Mesothelial cell of epicardium (in vitro differentiated cells): ENCODE measurements around the gene URGCP. TPM values are rescaled to one million over a fixed set of nuclear protein-coding genes. Genes with fewer than 3 reads are reported as not detected.

Experiments
- DNase-seq, 2 experiments: peaks; one replicate each; pipeline ENCODE4 v3.0.0; 2021; ENCODE audit warnings: low spot score in 2 of 2; ENCODE audit not compliant: unreplicated experiment in 2 of 2
- H3K27ac Mint-ChIP-seq: 2 replicates; pipeline ENCODE4 v1.8.0; 2021; ENCODE audit warnings: mixed read lengths
- H3K27me3 Mint-ChIP-seq: 2 replicates; pipeline ENCODE4 v1.8.0; 2021; ENCODE audit warnings: low read depth, mixed read lengths
- H3K36me3 Mint-ChIP-seq: 2 replicates; pipeline ENCODE4 v1.8.0; 2021; ENCODE audit warnings: mixed read lengths
- H3K4me1 Mint-ChIP-seq: 2 replicates; pipeline ENCODE4 v1.8.0; 2021; ENCODE audit warnings: mixed read lengths
- H3K4me3 Mint-ChIP-seq: 2 replicates; pipeline ENCODE4 v1.8.0; 2021; ENCODE audit warnings: mild to moderate bottlenecking, moderate library complexity, mixed read lengths
- H3K9me3 Mint-ChIP-seq: 2 replicates; pipeline ENCODE4 v1.8.0; 2021; ENCODE audit warnings: mixed read lengths
- total RNA-seq: library from RNA; stranded (reverse); gene quantifications from 3 replicates; pipeline ENCODE4 v1.2.1, GENCODE V29; 2021
- TF ChIP-seq, protein P1 (sequence below): fragments of 200-600 bp; sonication (generic); IDR thresholded peaks from one replicate; pipeline ENCODE4 v1.5.0; 2021; ENCODE audit warnings: antibody characterized with exemption; ENCODE audit not compliant: unreplicated experiment

The URGCP gene
- total RNA-seq, 1 donor from 2014 or later, result 36.8 TPM

DNA sequence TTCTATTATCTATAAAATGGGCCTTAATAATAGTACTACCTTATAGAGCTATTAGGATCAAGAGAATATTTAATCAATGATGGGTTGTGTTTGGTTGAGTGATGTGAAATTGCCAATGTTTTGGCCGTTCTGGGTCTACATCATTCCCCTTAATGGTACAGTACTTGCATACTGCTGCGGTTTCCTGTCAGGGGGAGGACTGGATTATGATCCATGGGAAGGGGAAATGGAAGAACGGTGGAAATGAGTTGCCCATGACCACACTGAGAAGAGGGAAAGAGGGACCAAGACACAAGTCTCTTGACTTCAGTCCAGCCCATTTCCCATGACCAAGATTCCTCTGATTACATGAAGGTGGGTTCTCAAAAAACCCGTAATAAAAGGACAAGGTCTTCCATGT, 36.1 kb downstream of the URGCP start:
- TF ChIP-seq, protein P1, sequence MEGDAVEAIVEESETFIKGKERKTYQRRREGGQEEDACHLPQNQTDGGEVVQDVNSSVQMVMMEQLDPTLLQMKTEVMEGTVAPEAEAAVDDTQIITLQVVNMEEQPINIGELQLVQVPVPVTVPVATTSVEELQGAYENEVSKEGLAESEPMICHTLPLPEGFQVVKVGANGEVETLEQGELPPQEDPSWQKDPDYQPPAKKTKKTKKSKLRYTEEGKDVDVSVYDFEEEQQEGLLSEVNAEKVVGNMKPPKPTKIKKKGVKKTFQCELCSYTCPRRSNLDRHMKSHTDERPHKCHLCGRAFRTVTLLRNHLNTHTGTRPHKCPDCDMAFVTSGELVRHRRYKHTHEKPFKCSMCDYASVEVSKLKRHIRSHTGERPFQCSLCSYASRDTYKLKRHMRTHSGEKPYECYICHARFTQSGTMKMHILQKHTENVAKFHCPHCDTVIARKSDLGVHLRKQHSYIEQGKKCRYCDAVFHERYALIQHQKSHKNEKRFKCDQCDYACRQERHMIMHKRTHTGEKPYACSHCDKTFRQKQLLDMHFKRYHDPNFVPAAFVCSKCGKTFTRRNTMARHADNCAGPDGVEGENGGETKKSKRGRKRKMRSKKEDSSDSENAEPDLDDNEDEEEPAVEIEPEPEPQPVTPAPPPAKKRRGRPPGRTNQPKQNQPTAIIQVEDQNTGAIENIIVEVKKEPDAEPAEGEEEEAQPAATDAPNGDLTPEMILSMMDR, result no peak
- peaks cover 28% of the 10 kb centered on the region for H3K4me1 Mint-ChIP-seq
- H3K36me3 Mint-ChIP-seq, result peaks cover 16% of the 10 kb centered on the region
- peaks cover 2% of the 10 kb centered on the region for H3K27me3 Mint-ChIP-seq
- H3K4me3 Mint-ChIP-seq, result peak overlapping the region; percentile 78
- DNase-seq, result no peak
- H3K27ac Mint-ChIP-seq, result no peak overlapping the region
- H3K9me3 Mint-ChIP-seq, result no peaks in the 10 kb centered on the region

DNA sequence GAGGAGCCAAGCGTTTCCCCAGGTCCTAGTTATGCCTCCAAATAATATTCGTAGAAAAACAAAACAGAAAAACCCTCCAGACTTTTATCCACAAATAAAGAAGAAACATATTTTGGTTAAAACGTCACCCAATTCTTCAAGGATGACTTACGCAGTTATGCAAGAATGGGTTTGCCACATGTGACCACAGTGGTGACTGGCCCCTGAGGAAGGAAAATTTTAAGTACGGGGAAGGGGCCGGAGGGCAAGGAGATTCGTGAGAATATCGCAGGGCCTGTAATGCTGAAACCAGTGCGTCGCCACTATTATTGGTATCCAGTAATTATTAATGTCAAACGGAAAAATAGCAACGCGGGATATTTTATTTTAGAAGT, 36.5 kb downstream of the URGCP start:
- Mint-ChIP-seq H3K27me3 (peaks cover 2% of the 10 kb centered on the region), H3K27ac (peak overlapping the region; percentile 97), H3K4me1 (peaks cover 28% of the 10 kb centered on the region), H3K36me3 (peaks cover 15% of the 10 kb centered on the region), H3K4me3 (peak overlapping the region; percentile 78), H3K9me3 (no peaks in the 10 kb centered on the region)
- DNase-seq, result no peak
- TF ChIP-seq, protein P1, result no peak

DNA sequence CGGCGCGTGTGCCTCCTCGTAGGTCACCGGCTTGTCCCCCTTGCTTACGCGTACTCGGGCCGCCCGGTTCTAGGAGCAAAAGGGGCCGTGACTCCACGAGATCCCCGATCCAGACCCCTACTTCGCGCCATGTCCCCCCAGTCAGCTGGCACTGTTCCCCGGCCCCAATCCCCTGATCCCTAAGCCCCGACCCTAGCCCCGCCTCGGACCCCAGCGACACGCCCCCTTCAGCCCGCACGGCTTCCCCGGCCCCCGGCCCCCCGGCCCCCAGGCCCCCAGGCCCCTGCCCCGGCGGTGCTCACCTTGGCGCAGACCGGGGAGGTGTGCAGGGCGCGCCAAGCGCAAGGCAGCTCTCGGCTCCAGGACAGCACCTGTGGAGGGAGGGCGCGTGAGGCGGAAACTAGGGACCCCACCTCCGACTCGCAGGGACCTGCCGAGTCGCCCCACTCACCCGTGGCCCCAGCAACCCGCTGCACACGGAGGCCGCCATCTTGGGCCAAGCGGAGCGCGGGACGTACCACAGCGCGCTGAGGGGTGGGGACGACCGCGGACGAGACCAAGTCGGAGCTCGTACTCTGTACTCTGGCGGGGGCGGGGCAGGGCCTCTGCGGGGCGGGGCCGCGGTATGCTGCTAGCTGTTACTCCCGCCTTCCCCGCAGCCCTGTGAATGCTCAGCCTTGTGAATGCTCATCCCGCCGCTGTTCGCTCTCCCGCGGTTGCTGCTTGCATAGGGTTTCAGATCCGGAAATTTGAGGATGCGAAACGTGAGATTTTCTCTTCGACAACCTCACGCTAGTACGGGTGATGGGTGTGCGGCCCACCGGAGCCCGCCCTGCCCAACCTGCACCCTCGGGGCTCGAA, 37.2 kb downstream of the URGCP start, which contains the start of gene MRPS24:
TSS of gene MRPS24 (minus strand) at position 512 of the 861 bp plus-strand sequence. CDS start at position 490, 22 bp downstream.
- DNase-seq, result peak; percentile 91
- Mint-ChIP-seq H3K4me1 (peaks cover 28% of the 10 kb centered on the region), H3K27me3 (peaks cover 3% of the 10 kb centered on the region), H3K4me3 (peak within 1 kb of the TSS; percentile 78), H3K27ac (peak within 1 kb of the TSS; percentile 97), H3K9me3 (no peaks in the 10 kb centered on the region), H3K36me3 (peaks cover 15% of the 10 kb centered on the region)
- TF ChIP-seq, protein P1, result no peak

DNA sequence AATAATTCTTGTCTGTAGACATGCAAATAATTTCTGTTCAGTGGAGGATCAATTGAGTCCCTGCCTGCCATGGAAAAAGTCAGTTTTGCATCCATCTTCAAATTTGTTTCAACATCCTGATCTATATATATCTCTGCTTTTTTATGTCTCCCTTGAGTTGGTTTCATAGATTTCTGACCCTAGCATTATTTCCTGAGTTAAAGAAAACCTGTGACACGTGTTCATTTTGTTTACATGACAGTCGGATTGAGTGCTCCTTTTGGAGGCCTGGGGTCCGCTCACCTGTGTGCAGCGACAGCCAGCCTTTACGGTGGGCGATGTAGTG, 37.8 kb downstream of the URGCP start:
- H3K27ac Mint-ChIP-seq, result peak overlapping the region; percentile 80

DNA sequence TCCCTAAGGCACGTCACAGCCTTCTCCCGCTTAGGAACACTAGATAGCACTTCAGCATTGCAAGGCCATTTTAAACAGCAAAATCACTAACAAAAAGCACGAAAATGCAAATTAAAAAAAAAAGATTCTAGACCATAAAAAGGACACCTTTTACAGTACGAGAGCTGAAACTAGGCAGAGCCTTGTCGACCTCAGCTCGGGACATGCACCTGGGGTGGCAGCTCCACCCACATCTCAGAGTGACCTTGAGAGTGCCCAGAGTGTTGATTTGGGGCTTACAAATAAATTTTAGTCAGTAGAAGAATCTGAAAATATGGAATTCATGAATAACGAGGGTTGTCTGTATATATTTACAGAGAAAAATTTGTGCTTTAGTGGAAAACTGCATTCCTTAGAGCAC, 38.2 kb downstream of the URGCP start:
- Mint-ChIP-seq H3K27ac (peak overlapping the region; percentile 80), H3K4me3 (peak overlapping the region; percentile 78), H3K9me3 (no peaks in the 10 kb centered on the region), H3K36me3 (peaks cover 15% of the 10 kb centered on the region), H3K27me3 (peaks cover 6% of the 10 kb centered on the region), H3K4me1 (peaks cover 28% of the 10 kb centered on the region)
- TF ChIP-seq, protein P1, result no peak
- DNase-seq, result no peak

More for the DNA sequence above, 37.8 kb downstream of the URGCP start:
- H3K4me1 Mint-ChIP-seq, result peaks cover 28% of the 10 kb centered on the region
- peaks cover 15% of the 10 kb centered on the region for H3K36me3 Mint-ChIP-seq
- H3K9me3 Mint-ChIP-seq, result no peaks in the 10 kb centered on the region
- peak overlapping the region; percentile 78 for H3K4me3 Mint-ChIP-seq
- DNase-seq, result no peak
- H3K27me3 Mint-ChIP-seq, result peaks cover 5% of the 10 kb centered on the region
- TF ChIP-seq, protein P1, result no peak
